Endodermal cell (in vitro differentiated cells): ENCODE results near the gene FAM83D. TPM values are rescaled to one million over a fixed set of nuclear protein-coding genes. Genes with fewer than 3 reads are reported as not detected.

Source experiments
- DNase-seq: peaks from one replicate; pipeline ENCODE4 v3.0.0-alpha.2; 2017
- H3K27ac ChIP-seq: 2 replicates; pipeline ENCODE4 v1.5.1; 2013; ENCODE audit warnings: mild to moderate bottlenecking, low read depth, low read length, moderate library complexity
- H3K27me3 ChIP-seq: 2 replicates; pipeline ENCODE4 v1.6.1; 2013; ENCODE audit warnings: mild to moderate bottlenecking, low read length, moderate library complexity; ENCODE audit not compliant: insufficient read depth, control insufficient read depth, poor library complexity, severe bottlenecking
- H3K36me3 ChIP-seq: 2 replicates; pipeline ENCODE4 v1.7.0; 2013; ENCODE audit warnings: mild to moderate bottlenecking, low read length, moderate library complexity; ENCODE audit not compliant: control insufficient read depth, insufficient read depth
- H3K4me1 ChIP-seq: one replicate; pipeline ENCODE4 v1.7.0; 2013; ENCODE audit warnings: low read length; ENCODE audit not compliant: control insufficient read depth, insufficient read depth
- H3K4me3 ChIP-seq: 2 replicates; pipeline ENCODE4 v1.5.1; 2013; ENCODE audit warnings: mild to moderate bottlenecking, low read length, moderate library complexity
- H3K9ac ChIP-seq: 2 replicates; pipeline ENCODE4 v1.6.1; 2013; ENCODE audit warnings: mild to moderate bottlenecking, low read length, moderate library complexity; ENCODE audit not compliant: poor library complexity, severe bottlenecking; ENCODE audit errors: extremely low read depth
- H3K9me3 ChIP-seq: 2 replicates; pipeline ENCODE4 v1.6.1; 2013; ENCODE audit warnings: mild to moderate bottlenecking, low read length, moderate library complexity; ENCODE audit not compliant: control insufficient read depth
- H3K27ac Mint-ChIP-seq: 2 replicates; pipeline ENCODE4 v1.8.0; 2020; ENCODE audit warnings: mixed read lengths
- H3K27me3 Mint-ChIP-seq: 2 replicates; pipeline ENCODE4 v1.8.0; 2021; ENCODE audit warnings: mild to moderate bottlenecking, mixed read lengths; ENCODE audit not compliant: insufficient read depth
- H3K36me3 Mint-ChIP-seq: 2 replicates; pipeline ENCODE4 v1.8.0; 2020; ENCODE audit warnings: low read depth, mixed read lengths
- H3K4me1 Mint-ChIP-seq: 2 replicates; pipeline ENCODE4 v1.8.0; 2020; ENCODE audit warnings: mixed read lengths
- H3K4me3 Mint-ChIP-seq: 2 replicates; pipeline ENCODE4 v1.8.0; 2020; ENCODE audit warnings: mild to moderate bottlenecking, moderate library complexity, mixed read lengths
- H3K9me3 Mint-ChIP-seq: 2 replicates; pipeline ENCODE4 v1.8.0; 2020; ENCODE audit warnings: mild to moderate bottlenecking, mixed read lengths
- CTCF ChIP-seq: fragments of 200-600 bp; sonication (generic); conservative IDR thresholded peaks from 2 replicates; pipeline ENCODE4 v1.5.0; 2021; ENCODE audit warnings: antibody characterized with exemption, mild to moderate bottlenecking
- WGBS, 2 experiments: methylation state at CpG; one replicate each; pipeline versions ENCODE4 v1.1.5 to v1.1.7; 2013; ENCODE audit warnings: missing lambda C conversion rate in 2 of 2, mixed read lengths in 1 of 2; ENCODE audit not compliant: insufficient coverage in 1 of 2, insufficient read length in 1 of 2; 5-methylcytosine and 5-hydroxymethylcytosine counted together
- total RNA-seq, 2 donors: library from RNA; stranded (reverse); fragmentation: NEBNext Ultra II Directional in 1 of 2; extraction: Animal tissue kit (Norgen Biotek cat#: 25700) in 1 of 2; gene quantifications; 2 replicates in 1 of 2; 3 replicates in 1 of 2; pipeline ENCODE4 v1.2.1, GENCODE V29; 2021

Gene FAM83D
- total RNA-seq, 2 donors from 2014 or later: 34.8 to 39.9 TPM

GRCh38 chr20:38939686-38940085 is 13.5 kb downstream of the FAM83D start:
- no peak overlapping the region for H3K27ac ChIP-seq
- WGBS, 2 experiments: 88 to 90% methylated on average over 2 of the region's 2 CpGs
- Mint-ChIP-seq H3K27me3 (no peaks in the 10 kb centered on the region), H3K4me3 (no peak overlapping the region), H3K9me3 (no peaks in the 10 kb centered on the region), H3K36me3 (peaks cover 40% of the 10 kb centered on the region), H3K27ac (peak overlapping the region; percentile 77), H3K4me1 (peaks cover 3% of the 10 kb centered on the region)
- H3K9me3 ChIP-seq: no peaks in the 10 kb centered on the region
- H3K27me3 ChIP-seq: no peaks in the 10 kb centered on the region
- no peaks in the 10 kb centered on the region for H3K4me1 ChIP-seq
- no peak for TF ChIP-seq CTCF
- peaks cover 61% of the 10 kb centered on the region for H3K36me3 ChIP-seq
- no peak overlapping the region for H3K9ac ChIP-seq
- peak; percentile 20 for DNase-seq
- H3K4me3 ChIP-seq: no peak overlapping the region

- Mint-ChIP-seq H3K36me3 (peaks cover 40% of the 10 kb centered on the region), H3K27me3 (no peaks in the 10 kb centered on the region), H3K4me3 (no peak overlapping the region), H3K4me1 (peaks cover 3% of the 10 kb centered on the region), H3K9me3 (no peaks in the 10 kb centered on the region), H3K27ac (no peak overlapping the region)
- DNase-seq: peak; percentile 21
- H3K4me1 ChIP-seq: no peaks in the 10 kb centered on the region
- 95 to 98% methylated on average over 5 of the region's 5 CpGs for WGBS, 2 experiments
- H3K27ac ChIP-seq: no peak overlapping the region
- no peak overlapping the region for H3K9ac ChIP-seq
- H3K27me3 ChIP-seq: no peaks in the 10 kb centered on the region
- H3K9me3 ChIP-seq: no peaks in the 10 kb centered on the region
- no peak overlapping the region for H3K4me3 ChIP-seq
- TF ChIP-seq CTCF: no peak
- H3K36me3 ChIP-seq: peaks cover 64% of the 10 kb centered on the region
Observed at GRCh38 chr20:38940644-38941043, 14.4 kb downstream of the FAM83D start.

- no peak overlapping the region for H3K9ac ChIP-seq
- H3K27me3 Mint-ChIP-seq: no peaks in the 10 kb centered on the region
- H3K4me1 Mint-ChIP-seq: peaks cover 3% of the 10 kb centered on the region
- H3K9me3 ChIP-seq: no peaks in the 10 kb centered on the region
- H3K36me3 ChIP-seq: peaks cover 73% of the 10 kb centered on the region
- H3K4me1 ChIP-seq: no peaks in the 10 kb centered on the region
- no peak overlapping the region for H3K27ac ChIP-seq
- H3K27ac Mint-ChIP-seq: no peak overlapping the region
- no peaks in the 10 kb centered on the region for H3K9me3 Mint-ChIP-seq
- H3K4me3 Mint-ChIP-seq: no peak overlapping the region
- no peaks in the 10 kb centered on the region for H3K27me3 ChIP-seq
- 93 to 96% methylated on average over 5 of the region's 5 CpGs for WGBS, 2 experiments
- peak; percentile 31 for DNase-seq
- H3K36me3 Mint-ChIP-seq: peaks cover 42% of the 10 kb centered on the region
- TF ChIP-seq CTCF: peak; percentile 48
- H3K4me3 ChIP-seq: no peak overlapping the region
Observed at GRCh38 chr20:38941726-38942389, 15.6 kb downstream of the FAM83D start.
